Sigmoid colon (tissue), 3 donors: ENCODE data around the gene SYNGR4.

Source experiments
- CTCF ChIP-seq, 4 experiments: fragments of 450-650 bp in 3 of 4; fragments of 200-600 bp in 1 of 4; IDR thresholded peaks; one replicate each; pipeline ENCODE4 v1.5.1; 2016 to 2019; ENCODE audit warnings: antibody characterized with exemption in 4 of 4, mild to moderate bottlenecking in 3 of 4, moderate library complexity in 2 of 4
- POLR2A ChIP-seq, 2 donors: fragments of 450-650 bp; IDR thresholded peaks; one replicate each; pipeline ENCODE4 v1.6.1; 2016; ENCODE audit warnings: antibody characterized with exemption in 2 of 2, mild to moderate bottlenecking in 2 of 2, moderate library complexity in 2 of 2

- TF ChIP-seq CTCF (IDR thresholded peaks at IDR 0.05), result peak; percentile 42 to 82 (median 74)
- TF ChIP-seq POLR2A (IDR thresholded peaks at IDR 0.05), result no peak
Observed at GRCh38 chr19:48390188-48391099, 26.3 kb downstream of the SYNGR4 start.
